Neuronal stem cell (in vitro differentiated cells): ENCODE measurements around the gene CYP1A2.

Source experiments
- DNase-seq: peaks from one replicate; pipeline ENCODE4 v3.0.0-alpha.2; 2013; ENCODE audit warnings: low spot score
- H2AFZ ChIP-seq: one replicate; pipeline ENCODE4 v1.6.1; 2013; ENCODE audit warnings: mild to moderate bottlenecking, low read length, inconsistent platforms
- H2AK5ac ChIP-seq: 2 replicates; pipeline ENCODE4 v1.6.1; 2013; ENCODE audit warnings: low read depth, mild to moderate bottlenecking, inconsistent platforms, low read length, moderate library complexity, mixed read lengths
- H2BK120ac ChIP-seq: 2 replicates; pipeline ENCODE4 v1.6.1; 2013; ENCODE audit warnings: low read depth, mild to moderate bottlenecking, inconsistent platforms, low read length, moderate library complexity, mixed read lengths
- H2BK12ac ChIP-seq: one replicate; pipeline ENCODE4 v1.6.1; 2013; ENCODE audit warnings: low read length, inconsistent platforms
- H2BK15ac ChIP-seq: 2 replicates; pipeline ENCODE4 v1.6.1; 2013; ENCODE audit warnings: mild to moderate bottlenecking, low read length, inconsistent platforms, mixed read lengths
- H2BK5ac ChIP-seq: one replicate; pipeline ENCODE4 v1.6.1; 2013; ENCODE audit warnings: inconsistent platforms, mild to moderate bottlenecking, low read length, moderate library complexity
- H3K14ac ChIP-seq: one replicate; pipeline ENCODE4 v1.6.1; 2013; ENCODE audit warnings: low read length, inconsistent platforms
- H3K18ac ChIP-seq: 2 replicates; pipeline ENCODE4 v1.6.1; 2013; ENCODE audit warnings: low read length, inconsistent platforms
- H3K23ac ChIP-seq: 2 replicates; pipeline ENCODE4 v1.6.1; 2013; ENCODE audit warnings: low read depth, mild to moderate bottlenecking, mixed read lengths, low read length, inconsistent platforms; ENCODE audit not compliant: poor library complexity
- H3K27ac ChIP-seq: replicated peaks from 3 replicates; pipeline ENCODE4 v1.5.1; 2013; ENCODE audit warnings: low read length, inconsistent platforms
- H3K27me3 ChIP-seq, 3 experiments: 2 replicates each; pipeline ENCODE4 v1.6.1; 2013; ENCODE audit warnings: low read length in 3 of 3, mild to moderate bottlenecking in 2 of 3, inconsistent platforms in 1 of 3, low read depth in 1 of 3, mixed read lengths in 1 of 3, moderate library complexity in 1 of 3; ENCODE audit not compliant: control insufficient read depth in 3 of 3, insufficient read depth in 3 of 3
- H3K36me3 ChIP-seq, 2 donors: replicated peaks in 1 of 2; 2 replicates each; pipeline ENCODE4 v1.6.1; 2013; ENCODE audit warnings: low read length in 2 of 2; ENCODE audit not compliant: control insufficient read depth in 2 of 2, insufficient read depth in 2 of 2
- H3K4ac ChIP-seq: 2 replicates; pipeline ENCODE4 v1.6.1; 2013; ENCODE audit warnings: inconsistent platforms, mild to moderate bottlenecking, low read length, moderate library complexity
- H3K4me1 ChIP-seq, 2 donors: 1 replicate in 1 of 2; 2 replicates in 1 of 2; pipeline ENCODE4 v1.6.1; 2013; ENCODE audit warnings: low read length in 2 of 2, low read depth in 1 of 2; ENCODE audit not compliant: control insufficient read depth in 2 of 2, insufficient read depth in 1 of 2
- H3K4me2 ChIP-seq: one replicate; pipeline ENCODE4 v1.6.1; 2013; ENCODE audit warnings: mild to moderate bottlenecking, low read length, inconsistent platforms; ENCODE audit not compliant: insufficient read depth, poor library complexity, severe bottlenecking
- H3K4me3 ChIP-seq, 2 donors: 2 replicates each; pipeline ENCODE4 v1.5.1; 2013; ENCODE audit warnings: low read length in 2 of 2, mild to moderate bottlenecking in 2 of 2, inconsistent platforms in 1 of 2, moderate library complexity in 1 of 2
- H3K79me1 ChIP-seq: one replicate; pipeline ENCODE4 v1.6.1; 2013; ENCODE audit warnings: low read depth, mild to moderate bottlenecking, inconsistent platforms, low read length, moderate library complexity
- H3K9ac ChIP-seq: one replicate; pipeline ENCODE4 v1.6.1; 2013; ENCODE audit warnings: mild to moderate bottlenecking, low read depth, low read length, inconsistent platforms; ENCODE audit not compliant: poor library complexity
- H3K9me3 ChIP-seq, 2 donors: replicated peaks in 1 of 2; 2 replicates each; pipeline versions ENCODE3 to v1.6.1; 2013; ENCODE audit warnings: low read length in 2 of 2, mild to moderate bottlenecking in 2 of 2, inconsistent platforms in 1 of 2, low read depth in 1 of 2, mixed read lengths in 1 of 2, moderate library complexity in 1 of 2; ENCODE audit not compliant: control insufficient read depth in 2 of 2, insufficient read depth in 1 of 2
- H4K8ac ChIP-seq: one replicate; pipeline ENCODE4 v1.6.1; 2013; ENCODE audit warnings: low read depth, mild to moderate bottlenecking, inconsistent platforms, low read length, moderate library complexity
- H4K91ac ChIP-seq: one replicate; pipeline ENCODE4 v1.6.1; 2013; ENCODE audit warnings: low read length, low read depth, mild to moderate bottlenecking, inconsistent platforms; ENCODE audit not compliant: poor library complexity
- WGBS, 2 donors: extraction: QIAGEN DNeasy Blood & Tissue Kit; methylation state at CpG; one replicate each; pipeline ENCODE4 v1.1.7; 2013; ENCODE audit warnings: missing lambda C conversion rate in 2 of 2, mixed read lengths in 1 of 2; ENCODE audit not compliant: insufficient read length in 2 of 2, insufficient replicate concordance in 1 of 2; ENCODE audit errors: extremely low coverage in 2 of 2; 5-methylcytosine and 5-hydroxymethylcytosine counted together

The CYP1A2 gene

DNA sequence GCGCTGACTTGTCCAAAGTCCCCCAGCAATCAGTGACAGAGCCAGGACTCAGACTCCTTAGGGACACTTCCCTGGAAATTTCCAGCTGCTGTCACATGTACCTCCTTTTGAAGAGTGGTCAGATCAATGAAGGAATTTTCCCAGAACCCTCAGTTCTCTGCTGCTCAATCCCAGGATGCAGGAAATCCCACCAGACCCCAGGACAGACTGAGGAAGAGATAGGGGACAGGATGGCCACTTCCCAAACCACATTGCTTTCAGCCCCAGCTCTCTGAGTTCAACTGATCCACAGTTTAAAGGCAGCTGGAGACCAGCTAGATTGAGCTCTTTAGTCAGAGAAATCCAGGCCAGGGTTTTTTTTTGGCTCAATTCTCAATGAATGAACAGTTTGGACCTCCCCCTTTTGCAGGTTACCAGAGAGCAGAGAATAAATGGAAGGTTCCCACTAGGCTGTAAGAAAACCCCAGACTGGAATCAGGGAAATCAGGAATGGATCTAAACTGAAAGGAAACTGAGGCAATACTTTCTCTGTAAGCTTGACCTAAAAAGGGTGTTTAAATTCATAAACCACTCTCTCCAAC lies 24.8 kb upstream of the CYP1A2 start:
- Histone ChIP-seq H3K18ac (no peak overlapping the region), H3K23ac (no peak overlapping the region), H2BK120ac (no peak overlapping the region), H2AFZ (peak overlapping the region; percentile 37), H2BK5ac (no peak overlapping the region), H2BK15ac (no peak overlapping the region), H4K8ac (no peak overlapping the region), H3K4me2 (no peak overlapping the region), H3K9me3 (peaks cover 8 to 9% of the 10 kb centered on the region in 2 donors), H2BK12ac (no peak overlapping the region), H2AK5ac (no peak overlapping the region), H3K27me3 (peaks cover 0 to 12% (median 8%) of the 10 kb centered on the region in 3 experiments), H3K27ac (no peak overlapping the region), H3K36me3 (no peaks in the 10 kb centered on the region), H3K4me1 (peaks cover 2 to 11% of the 10 kb centered on the region in 2 donors), H3K4me3 (no peak overlapping the region), H4K91ac (no peak overlapping the region), H3K79me1 (no peaks in the 10 kb centered on the region), H3K4ac (no peak overlapping the region), H3K9ac (no peak overlapping the region), H3K14ac (no peak overlapping the region)
- peak; percentile 82 for DNase-seq
- no CpG with 5 or more reads among the region's 1 CpG for WGBS, 2 donors

DNA sequence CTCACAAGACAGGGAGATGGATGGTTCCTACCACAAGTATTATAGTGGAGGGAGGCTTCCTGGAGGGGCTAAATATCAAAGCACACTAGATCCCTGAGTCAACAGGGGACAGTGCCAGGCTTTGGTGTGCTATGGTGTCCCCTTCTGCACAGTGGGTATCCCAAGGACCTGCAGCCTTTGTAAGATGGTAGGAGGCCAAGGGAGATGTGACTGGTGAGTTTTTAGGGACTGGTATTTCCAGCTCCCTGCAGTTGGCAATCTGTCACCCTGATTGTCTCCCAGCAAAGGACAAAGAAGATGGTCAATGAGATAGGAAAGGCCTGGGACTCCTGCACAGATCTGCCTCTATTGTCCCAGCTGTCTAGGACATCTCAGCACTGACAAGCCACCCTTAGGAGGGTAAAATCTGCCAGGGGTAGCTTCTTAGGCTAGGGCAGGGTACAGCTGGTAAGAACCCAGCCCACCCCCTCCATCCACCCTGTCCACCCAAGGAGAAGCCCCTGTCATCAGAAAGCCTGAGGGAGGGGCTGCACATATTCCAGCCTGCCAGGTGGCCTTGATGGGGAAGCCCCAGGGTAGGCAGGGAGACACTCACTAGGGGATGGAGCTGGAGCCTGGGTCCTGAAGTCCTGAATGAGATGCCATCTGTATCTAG lies 23.9 kb upstream of the CYP1A2 start:
- Histone ChIP-seq H3K9me3 (peaks cover 8 to 9% of the 10 kb centered on the region in 2 donors), H2AK5ac (no peak overlapping the region), H2BK15ac (no peak overlapping the region), H3K4me3 (no peak overlapping the region), H2BK120ac (no peak overlapping the region), H3K36me3 (no peaks in the 10 kb centered on the region), H4K8ac (no peak overlapping the region), H3K18ac (no peak overlapping the region), H3K27me3 (peaks cover 0 to 11% (median 8%) of the 10 kb centered on the region in 3 experiments), H3K23ac (no peak overlapping the region), H3K14ac (no peak overlapping the region), H2BK12ac (no peak overlapping the region), H2AFZ (no peak overlapping the region), H3K4me2 (no peak overlapping the region), H3K27ac (no peak overlapping the region), H3K4me1 (peaks cover 2 to 11% of the 10 kb centered on the region in 2 donors), H3K4ac (no peak overlapping the region), H4K91ac (no peak overlapping the region), H2BK5ac (no peak overlapping the region), H3K9ac (no peak overlapping the region), H3K79me1 (no peaks in the 10 kb centered on the region)
- no peak for DNase-seq

DNA sequence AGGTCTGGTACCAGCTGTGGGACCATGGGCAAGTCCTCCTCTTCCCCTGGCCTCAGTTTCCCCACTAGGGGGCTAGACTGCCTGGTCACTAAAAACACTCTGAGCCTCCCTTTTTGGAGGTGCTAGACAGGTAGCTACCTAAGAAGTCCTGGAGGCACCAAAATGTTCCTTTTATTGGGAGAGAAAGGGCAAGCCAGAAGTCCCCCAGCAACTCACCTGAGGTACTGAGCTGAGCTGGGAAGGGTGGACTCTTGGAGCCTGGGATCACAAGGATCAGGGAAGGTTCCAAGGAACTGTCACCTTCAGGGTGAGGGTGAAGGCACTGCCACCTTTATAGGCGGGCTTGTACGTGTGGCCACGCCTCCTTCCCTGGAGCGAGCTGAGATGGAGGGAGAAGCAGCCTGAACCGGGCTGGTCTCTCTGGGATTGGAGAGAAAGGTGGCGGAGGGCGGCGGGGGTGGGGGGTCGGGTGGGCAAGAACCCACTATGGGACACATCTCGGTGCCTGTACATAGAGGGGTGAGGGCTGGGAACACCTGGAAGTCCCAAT lies 23.3 kb upstream of the CYP1A2 start, which contains the start of gene CYP1A1:
CYP1A1 (minus strand) TSS at position 304 of the 550 bp plus-strand sequence. CDS start 2,431 bp downstream, outside the sequence.
- Histone ChIP-seq H3K4me2 (peak within 1 kb of the TSS; percentile 92), H2AFZ (peak within 1 kb of the TSS; percentile 93), H3K23ac (no peak within 1 kb of the TSS), H3K27me3 (peaks cover 0 to 11% (median 8%) of the 10 kb centered on the region in 3 experiments), H2AK5ac (no peak within 1 kb of the TSS), H2BK15ac (peak within 1 kb of the TSS; percentile 84), H3K4ac (no peak within 1 kb of the TSS), H4K91ac (no peak within 1 kb of the TSS), H4K8ac (no peak within 1 kb of the TSS), H3K9ac (peak within 1 kb of the TSS; percentile 67), H3K79me1 (no peaks in the 10 kb centered on the region), H3K4me3 (peak within 1 kb of the TSS; percentile 49 to 77), H2BK12ac (no peak within 1 kb of the TSS), H2BK120ac (no peak within 1 kb of the TSS), H3K14ac (no peak within 1 kb of the TSS), H3K4me1 (peaks cover 2 to 11% of the 10 kb centered on the region in 2 donors), H2BK5ac (no peak within 1 kb of the TSS), H3K9me3 (peaks cover 8 to 9% of the 10 kb centered on the region in 2 donors), H3K27ac (peak within 1 kb of the TSS; percentile 56), H3K18ac (peak within 1 kb of the TSS; percentile 86), H3K36me3 (no peaks in the 10 kb centered on the region)
- no CpG with 5 or more reads among the region's 10 CpGs for WGBS, 2 donors
- DNase-seq: no peak
